Mesenchymal stem cell (in vitro differentiated cells and primary cell): ENCODE measurements around the gene EEF2KMT.
"Not testable (repeated sequence)": the region's sequence is repeated elsewhere in the genome, so short reads cannot be mapped to it uniquely, and the experiment has no call there.

Experiments used
- DNase-seq: peaks from one replicate; pipeline ENCODE4 v3.0.0-alpha.2; 2013
- H2AFZ ChIP-seq: one replicate; pipeline ENCODE4 v1.6.1; 2013; ENCODE audit warnings: low read depth, mild to moderate bottlenecking, control low read depth, inconsistent platforms, low read length, moderate library complexity
- H2AK5ac ChIP-seq: 2 replicates; pipeline ENCODE4 v1.6.1; 2013; ENCODE audit warnings: low read length, moderate library complexity, mild to moderate bottlenecking, inconsistent platforms; ENCODE audit not compliant: severe bottlenecking
- H2BK120ac ChIP-seq: one replicate; pipeline ENCODE4 v1.6.1; 2013; ENCODE audit warnings: low read depth, mild to moderate bottlenecking, inconsistent platforms, low read length, moderate library complexity
- H2BK12ac ChIP-seq, 2 experiments: one replicate each; pipeline ENCODE4 v1.6.1; 2013; ENCODE audit warnings: inconsistent platforms in 2 of 2, low read length in 2 of 2, mild to moderate bottlenecking in 2 of 2, moderate library complexity in 2 of 2, control low read depth in 1 of 2
- H2BK15ac ChIP-seq: one replicate; pipeline ENCODE4 v1.6.1; 2013; ENCODE audit warnings: mild to moderate bottlenecking, low read depth, inconsistent platforms; ENCODE audit not compliant: poor library complexity, severe bottlenecking
- H2BK5ac ChIP-seq: 2 replicates; pipeline ENCODE4 v1.6.1; 2013; ENCODE audit warnings: low read depth, mild to moderate bottlenecking, low read length, control low read depth, inconsistent platforms; ENCODE audit not compliant: poor library complexity, severe bottlenecking
- H3K14ac ChIP-seq, 2 experiments: one replicate each; pipeline ENCODE4 v1.6.1; 2013; ENCODE audit warnings: inconsistent platforms in 2 of 2, low read length in 2 of 2, control low read depth in 1 of 2, mild to moderate bottlenecking in 1 of 2, moderate library complexity in 1 of 2
- H3K18ac ChIP-seq, 2 experiments: one replicate each; pipeline ENCODE4 v1.6.1; 2013; ENCODE audit warnings: inconsistent platforms in 2 of 2, low read length in 2 of 2, control low read depth in 1 of 2, low read depth in 1 of 2, mild to moderate bottlenecking in 1 of 2
- H3K23ac ChIP-seq, 2 experiments: one replicate each; pipeline ENCODE4 v1.6.1; 2013; ENCODE audit warnings: inconsistent platforms in 2 of 2, low read length in 2 of 2, mild to moderate bottlenecking in 2 of 2, moderate library complexity in 2 of 2, control low read depth in 1 of 2
- H3K27ac ChIP-seq: 2 replicates; pipeline ENCODE4 v1.5.1; 2013; ENCODE audit warnings: mild to moderate bottlenecking, moderate library complexity, low read length, control low read depth, inconsistent platforms; ENCODE audit not compliant: poor library complexity, severe bottlenecking
- H3K27me3 ChIP-seq, 2 experiments: 2 replicates each; pipeline versions ENCODE4 v1.6.1 to v1.7.0; 2013; ENCODE audit warnings: low read length in 2 of 2, mild to moderate bottlenecking in 2 of 2, moderate library complexity in 2 of 2, control low read depth in 1 of 2, inconsistent platforms in 1 of 2; ENCODE audit not compliant: control insufficient read depth in 1 of 2, insufficient read depth in 1 of 2
- H3K36me3 ChIP-seq, 2 experiments: 2 replicates each; pipeline versions ENCODE4 v1.6.1 to v1.7.0; 2013; ENCODE audit warnings: low read length in 2 of 2, control low read depth in 1 of 2, inconsistent platforms in 1 of 2, low read depth in 1 of 2, mild to moderate bottlenecking in 1 of 2; ENCODE audit not compliant: insufficient read depth in 2 of 2, control insufficient read depth in 1 of 2
- H3K4ac ChIP-seq, 2 experiments: one replicate each; pipeline ENCODE4 v1.6.1; 2013; ENCODE audit warnings: inconsistent platforms in 2 of 2, low read length in 2 of 2, mild to moderate bottlenecking in 2 of 2, moderate library complexity in 2 of 2, control low read depth in 1 of 2, low read depth in 1 of 2
- H3K4me1 ChIP-seq: 2 replicates; pipeline ENCODE4 v1.6.1; 2013; ENCODE audit warnings: low read depth, low read length, control low read depth; ENCODE audit not compliant: control insufficient read depth, insufficient read depth
- H3K4me2 ChIP-seq: 2 replicates; pipeline ENCODE4 v1.6.1; 2013; ENCODE audit warnings: low read length, mild to moderate bottlenecking, inconsistent platforms; ENCODE audit not compliant: poor library complexity, severe bottlenecking
- H3K4me3 ChIP-seq, 2 experiments: 2 replicates each; pipeline versions ENCODE4 v1.5.1 to v1.7.0; 2013; ENCODE audit warnings: low read length in 2 of 2, mild to moderate bottlenecking in 2 of 2, control low read depth in 1 of 2, low read depth in 1 of 2; ENCODE audit not compliant: insufficient read depth in 1 of 2
- H3K79me1 ChIP-seq: replicated peaks from 2 replicates; pipeline ENCODE4 v1.6.1; 2013; ENCODE audit warnings: mild to moderate bottlenecking, control low read depth, low read length, inconsistent platforms; ENCODE audit not compliant: poor library complexity, severe bottlenecking
- H3K9ac ChIP-seq: 2 replicates; pipeline ENCODE4 v1.7.0; 2013; ENCODE audit warnings: mild to moderate bottlenecking, low read length, moderate library complexity
- H3K9me3 ChIP-seq: 2 replicates; pipeline ENCODE4 v1.7.0; 2013; ENCODE audit warnings: mild to moderate bottlenecking, low read length; ENCODE audit not compliant: control insufficient read depth
- H4K8ac ChIP-seq: one replicate; pipeline ENCODE4 v1.6.1; 2013; ENCODE audit warnings: inconsistent platforms, mild to moderate bottlenecking, low read length, moderate library complexity
- H4K91ac ChIP-seq: one replicate; pipeline ENCODE4 v1.6.1; 2013; ENCODE audit warnings: mild to moderate bottlenecking, low read length, inconsistent platforms
- WGBS: methylation state at CpG from one replicate; pipeline ENCODE4 v1.1.7; 2013; ENCODE audit warnings: mixed read lengths; 5-methylcytosine and 5-hydroxymethylcytosine counted together

The EEF2KMT gene

GRCh38 chr16:5103296-5104032 lies 5.9 kb upstream of the EEF2KMT start:
- H4K8ac ChIP-seq, H3K4me3 ChIP-seq, H2BK120ac ChIP-seq, H2BK12ac ChIP-seq, H3K14ac ChIP-seq, H2AFZ ChIP-seq, H2BK15ac ChIP-seq, H3K27me3 ChIP-seq, H3K4me2 ChIP-seq, H3K27ac ChIP-seq, H3K18ac ChIP-seq, H3K9ac ChIP-seq, H3K4ac ChIP-seq, DNase-seq, H3K4me1 ChIP-seq, H3K23ac ChIP-seq, H2BK5ac ChIP-seq, H3K79me1 ChIP-seq, H3K9me3 ChIP-seq, H3K36me3 ChIP-seq, H2AK5ac ChIP-seq, H4K91ac ChIP-seq: not testable (repeated sequence)
- 86% methylated on average over 9 of the region's 12 CpGs for WGBS

GRCh38 chr16:5099174-5099573 lies 1.6 kb upstream of the EEF2KMT start:
- not testable (repeated sequence) for H4K91ac ChIP-seq, H2BK5ac ChIP-seq, H3K4me2 ChIP-seq, H3K9ac ChIP-seq, H3K23ac ChIP-seq, H2BK120ac ChIP-seq, H3K4ac ChIP-seq, H3K4me3 ChIP-seq, H3K18ac ChIP-seq, H3K9me3 ChIP-seq, H2AFZ ChIP-seq, H4K8ac ChIP-seq, H2AK5ac ChIP-seq, H3K4me1 ChIP-seq, H3K79me1 ChIP-seq, H3K27me3 ChIP-seq, H3K36me3 ChIP-seq, H3K14ac ChIP-seq, DNase-seq, H2BK12ac ChIP-seq, H3K27ac ChIP-seq, H2BK15ac ChIP-seq
- WGBS = no CpG with 5 or more reads among the region's 4 CpGs

- not testable (repeated sequence) for H3K9me3 ChIP-seq, H2BK120ac ChIP-seq, H3K79me1 ChIP-seq, H3K36me3 ChIP-seq, H2BK12ac ChIP-seq, H3K14ac ChIP-seq, H3K4me1 ChIP-seq, H2AK5ac ChIP-seq, H2BK5ac ChIP-seq, H3K27me3 ChIP-seq, H3K23ac ChIP-seq
- H3K27ac ChIP-seq = peak overlapping the region; percentile 23
- peak; percentile 52 for DNase-seq
- peak overlapping the region; percentile 79 for H3K4me2 ChIP-seq
- peak overlapping the region; percentile 78 for H3K9ac ChIP-seq
- H4K91ac ChIP-seq = peak overlapping the region; percentile 83
- WGBS = 3% methylated on average over 22 of the region's 67 CpGs
- H2BK15ac ChIP-seq = peak overlapping the region; percentile 99
- peak overlapping the region; percentile 66 to 77 for H3K4me3 ChIP-seq
- H3K18ac ChIP-seq = peak overlapping the region; percentile 28 to 82
- H4K8ac ChIP-seq = peak overlapping the region; percentile 77
- peak overlapping the region in 1 of 2 experiments; percentile 15 for H3K4ac ChIP-seq
- peak overlapping the region; percentile 36 for H2AFZ ChIP-seq
Observed at GRCh38 chr16:5098221-5099159, 895 bp upstream of the EEF2KMT start.

- H3K23ac ChIP-seq, H3K27ac ChIP-seq, H3K9me3 ChIP-seq, H4K91ac ChIP-seq, H3K4me1 ChIP-seq, H3K36me3 ChIP-seq, H4K8ac ChIP-seq, H2BK15ac ChIP-seq, H2AK5ac ChIP-seq, H3K27me3 ChIP-seq, H3K79me1 ChIP-seq, H3K4ac ChIP-seq, H2BK5ac ChIP-seq: not testable (repeated sequence)
- Histone ChIP-seq H2BK120ac (peak overlapping the region; percentile 73), H3K9ac (peak overlapping the region; percentile 88), H3K14ac (peak overlapping the region in 1 of 2 experiments; percentile 61), H3K18ac (peak overlapping the region; percentile 12 to 67), H3K4me3 (peak overlapping the region; percentile 79 to 86), H2AFZ (peak overlapping the region; percentile 56), H3K4me2 (peak overlapping the region; percentile 61), H2BK12ac (peak overlapping the region in 1 of 2 experiments; percentile 8)
- under 1% methylated on average over 22 of the region's 23 CpGs for WGBS
- DNase-seq = peak; percentile 37
Observed at GRCh38 chr16:5097061-5097469, 530 bp downstream of the EEF2KMT start.
